Measurements from ENCODE around the gene PROKR1. TPM values are rescaled to one million over a fixed set of nuclear protein-coding genes. Genes with fewer than 3 reads are reported as not detected.
A peak's percentile ranks its signal among the peaks of the same experiment; 100 is the strongest.
"Not testable (repeated sequence)": the region's sequence is repeated elsewhere in the genome, so short reads cannot be mapped to it uniquely, and the experiment has no call there.

PROKR1 gene
- polyA plus RNA-seq, 1 donor (not counting 4 experiments of a cell fraction or from before 2014, with no cell fraction given) = not detected

DNA sequence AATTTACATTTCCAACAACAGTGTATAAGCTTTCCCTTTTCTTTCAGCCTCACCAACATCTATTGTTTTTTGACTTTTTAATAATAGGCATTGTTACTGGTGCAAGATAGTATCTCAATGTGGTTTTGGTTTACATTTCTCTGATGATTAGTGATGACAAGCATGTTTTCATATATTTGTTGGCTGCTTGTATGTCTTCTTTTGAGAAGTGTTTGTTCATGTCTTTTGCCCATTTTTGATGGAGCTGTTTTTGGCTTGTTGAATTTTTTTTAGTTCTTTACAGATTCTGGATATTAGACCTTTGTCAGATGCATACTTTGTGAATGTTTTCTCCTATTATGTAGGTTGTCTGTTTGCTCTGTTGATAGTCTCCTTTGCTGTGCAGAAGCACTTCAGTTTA is 32.1 kb downstream of the PROKR1 start:
- Histone ChIP-seq H3K4me2 (ENCODE audit: control insufficient read depth, extremely low read depth, insufficient read depth, low read depth, low read length) (no peak overlapping the region), H3K4me1 (ENCODE audit: control insufficient read depth, extremely low read depth, insufficient read depth, low read length) (no peaks in the 10 kb centered on the region), H3K4me3 (ENCODE audit: control insufficient read depth in 2 of 3, extremely low read depth in 1 of 3, insufficient read depth in 2 of 3, low read depth in 1 of 3, low read length in 3 of 3) (no peak overlapping the region), H2AFZ (ENCODE audit: control insufficient read depth, low read length) (no peak overlapping the region), H3K9me3 (ENCODE audit: control insufficient read depth, low read depth, low read length) (no peaks in the 10 kb centered on the region), H3K79me2 (ENCODE audit: control insufficient read depth, insufficient read depth, low read length) (no peaks in the 10 kb centered on the region), H3K36me3 (ENCODE audit: control insufficient read depth in 2 of 2, extremely low read depth in 1 of 2, insufficient read depth in 2 of 2, low read length in 2 of 2) (no peaks in the 10 kb centered on the region), H3K27ac (ENCODE audit: control insufficient read depth, insufficient read depth, low read length) (no peak overlapping the region), H3K27me3 (ENCODE audit: control insufficient read depth, extremely low read depth, insufficient read depth, low read length) (no peaks in the 10 kb centered on the region), H3K9me1 (ENCODE audit: control insufficient read depth, extremely low read depth, insufficient read depth, low read length) (no peaks in the 10 kb centered on the region), H3K9ac (ENCODE audit: control insufficient read depth, extremely low read depth, insufficient read depth, low read length) (no peak overlapping the region), H4K20me1 (ENCODE audit: control insufficient read depth, extremely low read depth, insufficient read depth, low read length) (no peaks in the 10 kb centered on the region)
- DNase-seq (ENCODE audit: low read depth, low spot score) (no peak), FAIRE-seq (no peak)
- TF ChIP-seq EZH2 (IDR thresholded peaks at IDR 0.05; ENCODE audit: low read length) = no peak
- TF ChIP-seq, protein P1, sequence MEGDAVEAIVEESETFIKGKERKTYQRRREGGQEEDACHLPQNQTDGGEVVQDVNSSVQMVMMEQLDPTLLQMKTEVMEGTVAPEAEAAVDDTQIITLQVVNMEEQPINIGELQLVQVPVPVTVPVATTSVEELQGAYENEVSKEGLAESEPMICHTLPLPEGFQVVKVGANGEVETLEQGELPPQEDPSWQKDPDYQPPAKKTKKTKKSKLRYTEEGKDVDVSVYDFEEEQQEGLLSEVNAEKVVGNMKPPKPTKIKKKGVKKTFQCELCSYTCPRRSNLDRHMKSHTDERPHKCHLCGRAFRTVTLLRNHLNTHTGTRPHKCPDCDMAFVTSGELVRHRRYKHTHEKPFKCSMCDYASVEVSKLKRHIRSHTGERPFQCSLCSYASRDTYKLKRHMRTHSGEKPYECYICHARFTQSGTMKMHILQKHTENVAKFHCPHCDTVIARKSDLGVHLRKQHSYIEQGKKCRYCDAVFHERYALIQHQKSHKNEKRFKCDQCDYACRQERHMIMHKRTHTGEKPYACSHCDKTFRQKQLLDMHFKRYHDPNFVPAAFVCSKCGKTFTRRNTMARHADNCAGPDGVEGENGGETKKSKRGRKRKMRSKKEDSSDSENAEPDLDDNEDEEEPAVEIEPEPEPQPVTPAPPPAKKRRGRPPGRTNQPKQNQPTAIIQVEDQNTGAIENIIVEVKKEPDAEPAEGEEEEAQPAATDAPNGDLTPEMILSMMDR (optimal IDR thresholded peaks at IDR 0.05 in 1 of 3, IDR thresholded peaks at IDR 0.05 in 1 of 3, conservative IDR thresholded peaks at IDR 0.05 in 1 of 3; ENCODE audit: extremely low read depth in 1 of 3, insufficient read depth in 2 of 3, low read length in 3 of 3) = no peak
- dilution Hi-C loops (cut with MboI; ENCODE audit: extremely low pct_ligation_motif_present, low sequenced_read_pairs) = no loop called here

DNA sequence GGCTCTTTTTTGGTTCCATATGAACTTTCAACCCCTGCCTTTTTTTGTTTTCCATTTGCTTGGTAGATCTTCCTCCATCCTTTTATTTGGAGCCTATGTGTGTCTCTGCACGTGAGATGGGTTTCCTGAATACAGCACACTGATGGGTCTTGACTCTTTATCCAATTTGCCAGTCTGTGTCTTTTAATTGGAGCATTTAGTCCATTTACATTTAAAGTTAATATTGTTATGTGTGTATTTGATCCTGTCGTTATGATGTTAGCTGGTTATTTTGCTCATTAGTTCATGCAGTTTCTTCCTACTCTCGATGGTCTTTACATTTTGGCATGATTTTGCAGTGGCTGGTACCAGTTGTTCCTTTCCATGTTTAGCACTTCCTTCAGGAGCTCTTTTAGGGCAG is 34.5 kb downstream of the PROKR1 start:
- H3K4me1 ChIP-seq (ENCODE audit: control insufficient read depth, extremely low read depth, insufficient read depth, low read length); H3K4me2 ChIP-seq (ENCODE audit: control insufficient read depth, extremely low read depth, insufficient read depth, low read depth, low read length); H3K27me3 ChIP-seq (ENCODE audit: control insufficient read depth, extremely low read depth, insufficient read depth, low read length); H3K79me2 ChIP-seq (ENCODE audit: control insufficient read depth, insufficient read depth, low read length); FAIRE-seq; H4K20me1 ChIP-seq (ENCODE audit: control insufficient read depth, extremely low read depth, insufficient read depth, low read length); H3K27ac ChIP-seq (ENCODE audit: control insufficient read depth, insufficient read depth, low read length); H3K9me1 ChIP-seq (ENCODE audit: control insufficient read depth, extremely low read depth, insufficient read depth, low read length); H3K9me3 ChIP-seq (ENCODE audit: control insufficient read depth, low read depth, low read length); H2AFZ ChIP-seq (ENCODE audit: control insufficient read depth, low read length); DNase-seq (ENCODE audit: low read depth, low spot score); H3K9ac ChIP-seq (ENCODE audit: control insufficient read depth, extremely low read depth, insufficient read depth, low read length); H3K36me3 ChIP-seq (ENCODE audit: control insufficient read depth in 2 of 2, extremely low read depth in 1 of 2, insufficient read depth in 2 of 2, low read length in 2 of 2); H3K4me3 ChIP-seq (ENCODE audit: control insufficient read depth in 2 of 3, extremely low read depth in 1 of 3, insufficient read depth in 2 of 3, low read depth in 1 of 3, low read length in 3 of 3); dilution Hi-C loops (cut with MboI; ENCODE audit: extremely low pct_ligation_motif_present, low sequenced_read_pairs): not testable (repeated sequence)

- H3K27me3 ChIP-seq (ENCODE audit: control insufficient read depth, extremely low read depth, insufficient read depth, low read length); H3K4me2 ChIP-seq (ENCODE audit: control insufficient read depth, extremely low read depth, insufficient read depth, low read depth, low read length); H3K79me2 ChIP-seq (ENCODE audit: control insufficient read depth, insufficient read depth, low read length); FAIRE-seq; H4K20me1 ChIP-seq (ENCODE audit: control insufficient read depth, extremely low read depth, insufficient read depth, low read length); H3K36me3 ChIP-seq (ENCODE audit: control insufficient read depth in 2 of 2, extremely low read depth in 1 of 2, insufficient read depth in 2 of 2, low read length in 2 of 2); dilution Hi-C loops (cut with MboI; ENCODE audit: extremely low pct_ligation_motif_present, low sequenced_read_pairs); DNase-seq (ENCODE audit: low read depth, low spot score); H3K4me1 ChIP-seq (ENCODE audit: control insufficient read depth, extremely low read depth, insufficient read depth, low read length); H3K27ac ChIP-seq (ENCODE audit: control insufficient read depth, insufficient read depth, low read length); H3K9me3 ChIP-seq (ENCODE audit: control insufficient read depth, low read depth, low read length); H3K9me1 ChIP-seq (ENCODE audit: control insufficient read depth, extremely low read depth, insufficient read depth, low read length): not testable (repeated sequence)
- peak overlapping the region; percentile 33 for H3K9ac ChIP-seq (ENCODE audit: control insufficient read depth, extremely low read depth, insufficient read depth, low read length)
- peak overlapping the region in 1 of 3 experiments; percentile 12 for H3K4me3 ChIP-seq (ENCODE audit: control insufficient read depth in 2 of 3, extremely low read depth in 1 of 3, insufficient read depth in 2 of 3, low read depth in 1 of 3, low read length in 3 of 3)
- peak overlapping the region; percentile 33 for H2AFZ ChIP-seq (ENCODE audit: control insufficient read depth, low read length)
These were observed 36.0 kb downstream of the PROKR1 start for GRCh38 chr2:68679166-68679916.

- dilution Hi-C loops (cut with MboI; ENCODE audit: extremely low pct_ligation_motif_present, low sequenced_read_pairs); H3K4me2 ChIP-seq (ENCODE audit: control insufficient read depth, extremely low read depth, insufficient read depth, low read depth, low read length); H3K79me2 ChIP-seq (ENCODE audit: control insufficient read depth, insufficient read depth, low read length); H4K20me1 ChIP-seq (ENCODE audit: control insufficient read depth, extremely low read depth, insufficient read depth, low read length); H3K27me3 ChIP-seq (ENCODE audit: control insufficient read depth, extremely low read depth, insufficient read depth, low read length); H3K27ac ChIP-seq (ENCODE audit: control insufficient read depth, insufficient read depth, low read length); H3K9ac ChIP-seq (ENCODE audit: control insufficient read depth, extremely low read depth, insufficient read depth, low read length); H3K9me3 ChIP-seq (ENCODE audit: control insufficient read depth, low read depth, low read length); H3K36me3 ChIP-seq (ENCODE audit: control insufficient read depth in 2 of 2, extremely low read depth in 1 of 2, insufficient read depth in 2 of 2, low read length in 2 of 2); FAIRE-seq; DNase-seq (ENCODE audit: low read depth, low spot score); H3K4me1 ChIP-seq (ENCODE audit: control insufficient read depth, extremely low read depth, insufficient read depth, low read length); H3K9me1 ChIP-seq (ENCODE audit: control insufficient read depth, extremely low read depth, insufficient read depth, low read length): not testable (repeated sequence)
- Histone ChIP-seq H3K4me3 (ENCODE audit: control insufficient read depth in 2 of 3, extremely low read depth in 1 of 3, insufficient read depth in 2 of 3, low read depth in 1 of 3, low read length in 3 of 3) (peak overlapping the region in 1 of 3 experiments; percentile 40), H2AFZ (ENCODE audit: control insufficient read depth, low read length) (peak overlapping the region; percentile 36)
These were observed 36.5 kb downstream of the PROKR1 start for GRCh38 chr2:68679917-68680267.
